Epithelial cell of prostate (primary cell): ENCODE measurements around the gene TFEB.

Source experiments
- DNase-seq: peaks from one replicate; pipeline ENCODE4 v3.0.0-alpha.2; 2011; ENCODE audit warnings: low read depth, low spot score
- H3K27ac ChIP-seq: fragments of 450-650 bp; 2 replicates; pipeline ENCODE4 v1.5.1; 2017; ENCODE audit warnings: mild to moderate bottlenecking

The TFEB gene

DNA sequence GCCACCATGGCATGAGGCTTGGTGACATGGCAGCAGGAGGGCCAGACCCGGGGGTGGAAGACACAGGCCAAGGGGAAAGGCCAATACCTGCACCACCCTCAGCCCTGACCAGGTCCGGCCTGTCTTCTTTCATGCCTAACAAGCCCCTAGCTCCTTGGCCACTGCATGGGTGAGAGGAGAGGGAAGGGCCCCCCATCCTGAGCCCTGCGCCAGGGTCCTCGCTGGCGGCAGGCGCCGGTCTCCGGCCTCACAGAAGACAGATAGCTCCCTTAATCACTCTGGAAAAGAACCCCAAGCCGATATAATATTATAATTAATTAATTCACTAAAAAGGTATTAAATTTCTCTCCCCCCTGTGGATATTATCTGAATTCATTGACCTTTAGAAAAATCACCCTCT lies 55.7 kb downstream of the TFEB start:
- no peak for DNase-seq
- no peak overlapping the region for H3K27ac ChIP-seq

DNA sequence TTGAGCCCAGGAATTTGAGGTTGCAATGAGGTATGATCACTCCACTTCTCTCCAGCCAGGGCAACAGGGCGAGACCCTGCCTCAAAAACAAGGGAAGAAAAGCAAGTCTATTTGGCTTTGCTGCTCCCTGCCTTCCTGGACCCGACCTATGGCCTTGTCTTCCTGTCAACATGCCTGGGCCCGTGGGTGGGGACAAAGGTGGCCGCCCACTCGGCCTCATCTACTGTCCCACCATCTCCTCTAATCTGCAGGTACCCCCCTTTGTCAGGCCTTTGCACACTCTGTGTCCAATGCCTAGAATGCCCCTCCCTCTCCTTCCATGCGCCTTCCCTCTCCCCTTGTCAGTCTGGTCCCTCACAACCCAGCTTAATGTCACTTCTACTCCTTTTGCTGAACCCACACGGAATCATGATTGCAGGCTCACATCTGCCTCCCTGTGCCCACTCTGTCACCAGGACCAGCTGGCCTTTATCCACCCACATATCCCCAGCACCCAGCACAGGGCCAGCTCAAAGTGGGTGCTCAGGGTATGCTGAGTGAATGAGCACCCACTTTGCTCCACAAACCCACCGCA lies 56.8 kb downstream of the TFEB start:
- DNase-seq: no peak
- H3K27ac ChIP-seq: no peak overlapping the region

- DNase-seq: no peak
- H3K27ac ChIP-seq: no peak overlapping the region
Measured at GRCh38 chr6:41677124-41677921, 58.1 kb downstream of the TFEB start.

GRCh38 chr6:41676431-41676830 lies 59.0 kb downstream of the TFEB start:
- no peak overlapping the region for H3K27ac ChIP-seq
- no peak for DNase-seq

GRCh38 chr6:41675992-41676391 lies 59.4 kb downstream of the TFEB start:
- no peak for DNase-seq
- H3K27ac ChIP-seq: no peak overlapping the region

- H3K27ac ChIP-seq: no peak overlapping the region
- no peak for DNase-seq
Measured at GRCh38 chr6:41675176-41675775, 60.1 kb downstream of the TFEB start.

DNA sequence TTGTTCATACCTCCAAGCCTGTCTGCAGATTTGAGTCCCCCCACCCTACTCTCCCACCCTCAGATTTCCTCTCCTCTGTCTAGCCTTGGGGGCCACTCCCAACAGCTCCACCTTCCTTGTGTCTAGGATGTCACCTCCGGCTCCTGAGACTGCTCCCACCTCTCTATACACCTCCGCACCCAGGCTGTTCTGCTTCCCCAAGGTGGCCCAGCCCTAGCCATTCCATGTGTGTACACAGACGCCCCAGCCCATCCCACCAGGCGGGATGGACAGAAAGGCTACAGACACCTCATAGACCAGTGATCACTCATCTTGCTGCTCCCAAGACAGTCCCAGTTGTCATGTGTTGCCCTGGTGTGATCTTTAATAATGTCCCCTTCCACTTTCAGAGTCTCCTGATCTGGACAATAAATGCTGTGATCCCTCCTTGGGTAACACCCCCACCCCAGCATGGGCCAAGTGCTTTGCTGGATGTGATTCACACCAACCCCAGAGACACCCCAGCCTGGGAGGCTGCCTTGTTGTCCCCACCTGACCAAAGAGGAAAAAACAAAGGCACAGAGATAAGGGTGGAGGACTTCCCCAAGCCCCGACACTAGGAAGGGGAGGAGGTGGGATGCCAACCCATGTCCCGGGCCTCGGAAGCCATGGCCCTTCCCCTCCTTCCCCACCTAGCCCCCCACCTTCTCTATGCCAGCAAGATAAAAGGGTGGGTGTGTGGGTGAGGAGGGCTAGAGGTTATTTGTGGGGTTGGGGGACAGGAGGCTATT lies 61.0 kb downstream of the TFEB start:
- no peak overlapping the region for H3K27ac ChIP-seq
- no peak for DNase-seq

DNA sequence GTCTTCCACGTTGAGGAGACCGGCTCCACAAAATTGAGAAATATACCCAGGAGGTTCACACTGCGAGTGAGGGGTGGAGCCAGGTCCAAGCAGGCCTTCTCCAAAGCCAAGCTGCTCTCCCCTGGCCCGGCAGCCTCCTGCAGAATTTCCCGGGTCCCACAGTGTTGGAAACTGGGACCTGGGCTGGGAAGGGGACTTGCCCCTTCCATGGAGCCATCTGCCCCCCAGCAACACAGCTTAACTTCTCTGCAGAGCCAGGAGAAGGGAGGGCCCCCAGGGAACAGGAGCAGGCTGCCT lies 61.8 kb downstream of the TFEB start:
- H3K27ac ChIP-seq: no peak overlapping the region
- no peak for DNase-seq

DNA sequence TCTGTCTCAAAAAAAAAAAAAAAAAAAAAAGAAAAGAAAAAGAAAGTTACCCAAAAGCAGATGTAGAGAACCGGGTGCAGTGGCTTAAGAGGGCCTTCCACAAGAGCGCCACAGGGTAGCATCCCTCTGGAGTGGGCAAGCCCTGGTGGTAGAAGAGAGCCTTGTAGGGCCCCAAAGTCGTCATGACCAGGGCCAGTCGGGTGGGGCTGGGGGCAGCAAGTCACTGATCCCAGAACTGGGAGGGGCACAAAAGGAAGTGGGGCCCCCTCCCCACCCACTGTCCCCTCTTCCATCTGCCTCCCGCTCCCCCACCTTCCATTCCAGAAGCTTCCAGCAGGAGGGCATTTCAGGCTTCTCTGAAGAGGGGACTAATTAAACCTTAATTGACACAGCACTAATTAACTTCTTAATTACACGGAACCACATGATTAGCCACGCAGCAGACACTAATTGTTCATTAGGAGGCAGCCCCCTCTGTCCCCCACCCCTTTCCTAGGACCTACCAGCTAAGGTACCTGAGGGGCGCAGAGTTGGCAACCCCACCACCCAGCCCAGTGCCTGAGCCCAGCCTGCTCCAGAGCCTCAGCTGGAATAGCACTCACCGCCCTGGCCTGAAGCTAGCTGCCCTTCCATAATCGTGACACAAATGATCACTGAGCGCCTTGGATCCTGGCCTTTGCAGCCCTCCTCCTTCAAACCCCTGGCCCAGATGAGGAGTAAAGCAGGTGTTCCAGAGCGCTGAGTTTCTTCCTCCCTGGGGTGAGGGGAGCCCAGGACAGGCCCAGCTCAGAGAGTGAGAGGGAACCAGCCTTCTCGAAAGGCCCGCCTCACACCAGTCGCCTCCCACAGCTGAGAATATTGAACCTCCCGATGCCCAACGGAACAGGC lies 62.3 kb downstream of the TFEB start:
- no peak overlapping the region for H3K27ac ChIP-seq
- DNase-seq: no peak

- no peak overlapping the region for H3K27ac ChIP-seq
- no peak for DNase-seq
Measured at GRCh38 chr6:41672016-41672415, 63.4 kb downstream of the TFEB start.

DNA sequence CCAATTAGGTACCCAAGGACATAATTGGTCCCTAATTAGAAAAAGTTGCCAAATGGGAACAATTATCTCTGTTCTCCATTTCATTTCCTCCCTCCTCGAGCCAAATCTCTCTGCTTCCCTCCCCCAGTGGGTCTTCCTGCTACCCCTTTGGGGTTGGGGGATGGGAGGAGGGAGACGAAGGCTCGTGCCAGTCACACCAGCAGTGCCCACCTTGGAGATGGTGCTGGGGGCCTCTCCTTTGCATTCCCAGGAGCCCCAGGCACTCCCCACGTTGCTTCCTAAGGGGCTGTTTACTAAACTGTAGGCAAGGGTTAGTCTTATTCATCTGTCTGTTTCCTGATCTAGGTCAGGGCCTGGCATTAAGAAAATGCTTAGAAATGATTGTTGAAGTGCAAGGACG lies 64.0 kb downstream of the TFEB start:
- no peak for DNase-seq

GRCh38 chr6:41670703-41671360 lies 64.6 kb downstream of the TFEB start:
- DNase-seq: no peak
- no peak overlapping the region for H3K27ac ChIP-seq

More for the DNA sequence above, 64.0 kb downstream of the TFEB start:
- no peak overlapping the region for H3K27ac ChIP-seq

DNA sequence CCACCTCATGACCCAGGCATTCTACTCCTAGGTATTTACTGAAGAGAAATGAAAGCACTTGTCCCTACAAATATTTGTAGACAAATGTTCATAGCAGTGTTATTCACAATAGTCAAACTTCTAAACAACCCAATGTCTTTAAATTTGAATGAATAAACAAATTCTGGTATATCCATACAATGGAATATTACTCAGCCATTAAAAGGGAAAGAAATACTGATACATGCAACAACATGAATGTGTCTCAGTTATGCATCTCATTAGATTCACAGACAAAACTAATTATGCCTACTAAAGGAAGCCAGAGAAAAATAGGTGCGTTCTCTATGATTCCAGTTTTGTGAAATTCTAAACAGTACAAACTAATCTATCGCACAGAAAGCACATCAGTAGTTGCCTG lies 66.4 kb downstream of the TFEB start:
- no peak for DNase-seq
- no peak overlapping the region for H3K27ac ChIP-seq

DNA sequence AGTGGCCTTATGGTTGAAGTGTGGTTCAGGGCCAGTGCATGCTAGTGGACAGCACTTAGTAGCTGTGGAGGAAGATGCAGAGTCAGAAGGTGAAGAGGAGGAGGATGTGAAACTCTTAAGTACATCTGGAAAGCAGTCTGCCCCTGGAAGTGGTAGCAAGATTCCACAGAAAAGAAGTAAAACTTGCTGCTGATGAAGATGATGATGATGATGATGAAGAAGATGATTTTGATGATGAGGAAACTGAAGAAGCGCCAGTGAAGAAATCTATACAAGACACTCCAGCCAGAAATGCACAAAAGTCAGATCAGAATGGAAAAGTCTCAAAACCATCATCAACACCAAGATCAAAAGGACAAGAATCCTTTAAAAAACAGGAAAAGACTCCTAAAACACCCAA lies 68.2 kb downstream of the TFEB start:
- DNase-seq: no peak
- H3K27ac ChIP-seq: no peak overlapping the region

- no peak for DNase-seq
- H3K27ac ChIP-seq: no peak overlapping the region
Measured at GRCh38 chr6:41664271-41664670, 71.1 kb downstream of the TFEB start.

- H3K27ac ChIP-seq: no peak overlapping the region
- DNase-seq: no peak
Measured at GRCh38 chr6:41663568-41663967, 71.8 kb downstream of the TFEB start.

DNA sequence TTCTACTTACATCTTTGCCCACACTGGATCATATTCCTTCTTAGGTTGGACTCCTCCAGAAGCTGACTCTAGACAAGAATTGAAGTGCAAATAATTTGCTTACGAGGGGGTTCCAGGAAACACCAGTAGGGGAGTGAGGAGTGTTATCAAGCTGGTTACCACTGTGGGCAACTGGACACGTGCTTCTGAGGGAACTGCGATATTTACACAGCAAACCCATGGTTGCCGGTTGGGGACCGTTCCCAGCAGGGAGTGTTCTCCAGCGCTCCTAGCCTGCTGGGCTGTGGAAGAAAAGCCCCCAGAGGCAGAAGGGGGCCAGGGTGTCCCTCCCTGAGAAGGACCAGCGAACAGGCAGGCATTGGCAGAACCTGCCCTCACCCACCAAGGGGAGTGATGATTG lies 75.5 kb downstream of the TFEB start:
- no peak for DNase-seq
- no peak overlapping the region for H3K27ac ChIP-seq

GRCh38 chr6:41658636-41659035 lies 76.8 kb downstream of the TFEB start:
- H3K27ac ChIP-seq: no peak overlapping the region
- no peak for DNase-seq

- DNase-seq: no peak
- H3K27ac ChIP-seq: no peak overlapping the region
Measured at GRCh38 chr6:41657131-41658094, 78.0 kb downstream of the TFEB start.
